DMS153 treated with DMSO at 0.1 percent for 48 hours (cell line): Measurements from ENCODE around the gene GORASP1.

Source experiments
- DNase-seq: peaks from one replicate; lab custom pipeline; 2025; ENCODE audit not compliant: unreplicated experiment; lab: John Stamatoyannopoulos, UW

GORASP1 gene

GRCh38 chr3:39141171-39141995 is 34.0 kb upstream of the GORASP1 start:
- peak; percentile 2 for DNase-seq

- no peak for DNase-seq
Measured at GRCh38 chr3:39140341-39140971, 33.0 kb upstream of the GORASP1 start.

GRCh38 chr3:39139442-39139841 is 32.0 kb upstream of the GORASP1 start:
- no peak for DNase-seq

DNA sequence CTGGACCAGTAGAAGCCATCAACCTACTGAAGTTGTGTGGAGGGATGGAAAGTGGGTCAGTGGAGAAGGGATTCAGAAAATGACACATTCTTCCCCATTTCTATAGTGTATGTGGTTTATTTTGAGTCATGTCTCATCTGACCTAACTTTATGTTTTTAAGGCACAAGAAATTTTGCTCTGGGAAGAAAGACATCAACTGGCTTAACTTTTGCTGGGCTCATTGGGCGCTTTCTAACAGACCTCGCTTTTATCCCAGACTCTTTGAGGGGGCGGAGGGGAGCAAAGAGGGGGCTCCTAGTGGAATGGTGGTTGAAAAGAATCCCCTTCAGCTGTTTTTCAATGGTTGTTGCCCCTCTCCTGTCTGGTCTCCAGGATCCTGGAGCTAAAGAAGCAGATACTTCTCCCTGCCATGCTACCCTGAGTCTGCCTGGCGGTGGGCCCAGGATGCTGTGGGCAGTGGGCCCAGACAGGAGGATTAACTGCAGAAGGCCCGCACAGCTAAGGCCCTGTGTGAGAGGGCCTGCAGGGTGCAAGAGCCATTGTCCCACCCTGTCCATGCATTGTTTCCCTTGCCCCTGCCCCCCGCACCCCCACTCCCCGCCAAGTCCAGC is 31.5 kb upstream of the GORASP1 start:
- DNase-seq: no peak

GRCh38 chr3:39137991-39138803 is 30.8 kb upstream of the GORASP1 start:
- no peak for DNase-seq

- DNase-seq: no peak
Measured at GRCh38 chr3:39137435-39137936, 30.1 kb upstream of the GORASP1 start.

DNA sequence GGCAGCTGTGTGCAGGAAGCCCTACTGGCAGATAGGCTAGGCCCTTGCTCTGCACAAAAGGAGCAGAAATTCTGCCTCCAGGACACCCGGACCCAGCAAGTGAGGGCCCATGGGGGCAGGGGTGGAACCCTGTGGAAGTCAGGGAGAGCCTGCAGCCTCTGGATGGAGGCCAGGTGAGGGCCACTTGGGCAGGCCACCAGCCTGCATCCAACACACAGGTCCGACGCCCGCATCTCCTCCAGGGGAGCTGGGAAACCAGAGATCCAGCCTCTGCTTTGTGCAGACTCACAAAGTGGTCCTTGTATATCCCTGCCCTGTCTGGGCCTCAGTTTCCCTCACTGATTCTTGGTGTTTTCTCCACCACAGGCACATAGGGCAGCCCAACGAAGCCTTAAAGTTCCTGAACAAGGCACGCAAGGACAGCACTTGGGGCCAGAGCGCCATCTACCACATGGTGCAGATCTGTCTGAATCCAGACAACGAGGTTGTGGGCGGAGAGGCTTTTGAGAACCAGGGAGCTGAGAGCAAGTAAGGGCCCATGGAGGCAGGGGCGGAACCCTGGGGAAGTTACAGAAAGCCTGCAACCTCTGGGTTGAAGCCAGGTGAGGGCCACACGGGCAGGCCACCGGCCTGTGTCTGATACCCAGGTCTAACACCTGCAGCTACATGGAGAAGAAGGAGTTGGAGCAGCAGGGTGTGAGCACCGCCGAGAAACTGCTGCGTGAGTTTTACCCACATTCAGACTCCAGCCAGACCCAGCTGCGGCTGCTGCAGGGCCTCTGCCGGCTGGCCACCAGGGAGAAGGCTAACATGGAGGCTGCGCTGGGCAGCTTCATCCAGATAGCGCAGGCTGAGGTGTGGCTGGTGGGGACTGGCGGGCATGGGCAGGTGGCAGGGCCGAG is 29.4 kb upstream of the GORASP1 start:
- no peak for DNase-seq

DNA sequence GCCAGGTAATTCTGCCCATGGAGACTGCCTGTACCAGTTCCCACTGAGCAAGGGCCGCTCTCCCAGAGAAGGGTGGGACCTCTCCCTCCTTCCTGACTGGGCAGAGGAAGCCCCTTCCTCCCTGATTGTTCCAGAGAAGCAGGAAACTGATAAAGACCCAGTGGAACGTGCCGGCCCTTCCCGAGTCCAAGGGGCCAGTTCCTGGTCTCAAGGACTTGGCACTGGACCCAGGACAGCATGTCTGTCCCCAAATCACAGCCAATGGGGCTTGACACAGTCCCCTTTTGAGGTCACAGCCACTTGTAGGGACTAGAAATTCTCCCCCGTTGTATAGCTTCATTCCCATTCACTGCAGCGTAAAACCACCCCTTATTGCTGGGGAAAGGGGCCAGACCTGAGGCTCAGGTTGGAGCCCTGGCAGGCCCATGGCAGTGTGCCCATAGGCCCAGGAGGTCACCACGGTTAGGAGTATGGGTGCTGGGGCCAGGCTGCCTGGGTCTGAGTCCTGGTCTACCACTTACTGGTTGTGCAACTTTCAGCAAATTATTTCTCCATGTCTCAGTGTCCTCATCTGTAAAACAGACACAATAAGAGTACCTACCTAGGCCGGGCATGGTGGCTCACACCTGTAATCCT is 27.9 kb upstream of the GORASP1 start:
- no peak for DNase-seq

GRCh38 chr3:39134305-39134704 is 26.9 kb upstream of the GORASP1 start:
- DNase-seq: no peak

GRCh38 chr3:39133822-39134221 is 26.4 kb upstream of the GORASP1 start:
- no peak for DNase-seq

GRCh38 chr3:39133093-39133490 is 25.7 kb upstream of the GORASP1 start:
- DNase-seq: no peak

DNA sequence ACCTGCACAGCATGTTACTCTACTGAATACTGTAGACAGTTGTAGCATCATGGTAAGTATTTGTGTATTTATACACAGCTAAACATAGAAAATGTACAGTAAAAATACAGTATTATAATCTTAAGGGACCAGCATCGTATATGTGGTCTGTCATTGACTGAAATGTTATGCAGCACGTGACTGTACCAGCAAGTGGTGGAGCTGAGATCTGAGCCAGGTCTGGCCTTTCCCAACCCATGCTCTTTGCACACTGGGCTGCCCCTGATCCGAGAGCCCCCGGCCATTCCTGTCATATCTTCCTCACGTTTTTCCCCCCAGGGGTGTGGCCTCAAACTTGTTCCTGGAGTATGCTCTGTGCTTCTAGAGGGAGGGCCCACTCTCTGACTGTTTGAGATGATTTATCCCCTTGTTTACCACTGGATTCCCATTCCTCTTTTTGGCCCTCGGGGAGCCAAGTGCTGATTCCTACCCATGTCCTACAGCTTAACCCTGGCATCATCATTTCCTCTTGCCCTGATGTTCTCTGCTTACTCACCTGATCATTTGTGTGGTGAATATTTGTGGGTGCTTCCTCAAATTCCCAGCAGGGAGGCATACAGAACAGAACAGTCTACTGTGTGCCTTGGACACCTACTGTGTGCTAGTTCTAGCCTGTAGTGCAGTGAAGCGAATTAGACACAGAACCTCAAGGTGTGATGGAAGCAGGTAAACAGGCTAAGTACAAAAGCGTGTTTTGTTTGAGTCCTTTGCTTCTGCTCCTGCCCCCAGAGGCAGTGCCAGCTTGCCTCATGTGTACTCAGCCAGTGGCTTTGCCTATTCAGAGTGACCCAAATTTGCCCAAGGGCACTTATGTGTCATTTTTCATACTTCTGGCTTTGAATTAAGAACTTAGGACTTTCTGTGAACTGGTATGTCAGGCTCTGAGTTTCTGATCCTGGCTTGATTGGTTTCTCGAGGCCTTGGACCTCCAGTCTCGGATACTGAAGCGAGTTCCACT is 25.0 kb upstream of the GORASP1 start:
- DNase-seq: no peak

GRCh38 chr3:39130693-39131265 is 23.4 kb upstream of the GORASP1 start:
- DNase-seq: no peak

DNA sequence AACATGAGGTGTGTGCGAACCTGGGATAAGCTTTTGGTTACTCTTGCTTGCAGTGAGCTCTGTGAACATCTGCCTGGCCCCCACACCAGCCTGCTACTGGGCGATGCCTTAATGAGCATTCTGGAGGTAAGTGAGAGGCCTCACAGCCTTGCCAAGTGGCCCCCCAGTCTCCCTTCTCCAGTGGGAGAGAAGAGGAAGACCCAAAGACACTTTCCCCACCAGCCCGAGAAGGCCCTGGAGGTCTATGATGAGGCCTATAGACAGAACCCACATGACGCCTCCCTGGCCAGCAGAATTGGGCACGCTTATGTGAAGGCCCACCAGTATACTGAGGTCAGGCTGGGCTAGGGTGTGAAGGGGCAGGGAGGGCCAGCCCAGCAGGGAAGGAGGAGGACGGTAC is 22.6 kb upstream of the GORASP1 start:
- DNase-seq: no peak

GRCh38 chr3:39128951-39129350 is 21.5 kb upstream of the GORASP1 start:
- DNase-seq: no peak

- no peak for DNase-seq
Measured at GRCh38 chr3:39127908-39128304, 20.5 kb upstream of the GORASP1 start.

- no peak for DNase-seq
Measured at GRCh38 chr3:39127269-39127907, 20.0 kb upstream of the GORASP1 start.
